SJSA1 (cell line): ENCODE measurements around the gene NACC2. TPM values are rescaled to one million over a fixed set of nuclear protein-coding genes. Genes with fewer than 3 reads are reported as not detected.
A peak's percentile ranks its signal among the peaks of the same experiment; 100 is the strongest.

Experiments
- DNase-seq, 2 experiments: peaks; one replicate each; pipeline ENCODE4 v3.0.0-alpha.2; 2015 to 2020; ENCODE audit warnings: low spot score in 2 of 2, low read depth in 1 of 2
- H3K27ac ChIP-seq: fragments of 250-450 bp; sonication (Bioruptor Pico); 2 replicates; pipeline ENCODE4 v1.5.1; 2020; ENCODE audit warnings: mild to moderate bottlenecking, moderate library complexity
- H3K27me3 ChIP-seq: fragments of 250-450 bp; sonication (Bioruptor Pico); replicated peaks from 2 replicates; pipeline ENCODE4 v1.5.1; 2020; ENCODE audit warnings: mild to moderate bottlenecking, moderate library complexity
- H3K36me3 ChIP-seq: fragments of 250-450 bp; sonication (Bioruptor Pico); 2 replicates; pipeline ENCODE4 v1.5.1; 2020; ENCODE audit warnings: mild to moderate bottlenecking
- H3K4me1 ChIP-seq: fragments of 250-450 bp; sonication (Bioruptor Pico); replicated peaks from 2 replicates; pipeline ENCODE4 v1.6.1; 2021; ENCODE audit warnings: mild to moderate bottlenecking
- H3K4me3 ChIP-seq: fragments of 250-450 bp; sonication (Bioruptor Pico); 2 replicates; pipeline ENCODE4 v1.5.1; 2020; ENCODE audit warnings: mild to moderate bottlenecking
- H3K9me3 ChIP-seq: fragments of 250-450 bp; sonication (Bioruptor Pico); replicated peaks from 2 replicates; pipeline ENCODE4 v1.5.1; 2020; ENCODE audit warnings: mild to moderate bottlenecking
- total RNA-seq: library from RNA; depleted of rRNA; stranded (reverse); fragments of >200 nt; shearing (Covaris generic); gene quantifications from 2 replicates; pipeline ENCODE4 v1.2.3, GENCODE V29; 2014

Gene NACC2
- total RNA-seq, 1 experiment from 2014 or later: 20.2 TPM

DNA sequence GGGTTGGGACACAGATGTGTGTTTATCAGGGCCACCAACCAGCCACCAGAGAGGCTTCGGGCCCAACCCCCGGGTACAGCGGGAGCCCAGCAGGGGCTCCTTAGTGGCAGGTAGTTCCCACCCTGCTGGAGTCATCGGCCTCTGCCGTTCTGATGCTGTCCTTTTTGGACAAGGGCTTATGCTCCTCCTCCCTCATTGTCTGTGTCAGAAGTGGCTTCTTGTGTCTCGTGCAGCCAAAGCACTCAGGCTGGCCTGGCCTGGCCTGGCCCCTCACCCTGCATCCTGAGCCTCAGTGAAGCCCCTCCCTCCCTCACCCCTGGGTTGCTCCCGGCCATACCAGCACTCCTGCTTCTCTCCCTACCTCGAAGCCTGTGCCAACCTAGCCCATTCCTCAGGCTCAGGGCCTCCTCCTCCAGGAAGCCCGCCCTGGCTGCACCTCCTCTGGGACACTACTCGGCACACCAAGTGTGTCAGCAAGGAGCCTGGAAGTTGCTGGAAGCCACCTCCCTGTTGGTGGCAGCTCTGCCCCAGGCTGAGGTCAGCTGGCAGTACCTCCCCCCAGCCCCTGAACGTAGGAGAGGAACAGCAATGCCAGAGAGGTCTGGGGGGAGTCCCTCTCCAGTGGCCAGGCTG lies 129.8 kb downstream of the NACC2 start:
- H3K4me1 ChIP-seq: peaks cover 4% of the 10 kb centered on the region
- H3K9me3 ChIP-seq: 0 out of 2 replicates have a peak, but pooled peaks cover 3% of the 10 kb centered on the region
- DNase-seq: no peak
- no peaks in the 10 kb centered on the region for H3K27me3 ChIP-seq
- no peak overlapping the region for H3K4me3 ChIP-seq
- peaks cover 6% of the 10 kb centered on the region; the same call in 1 of the 2 replicates for H3K36me3 ChIP-seq
- H3K27ac ChIP-seq: no peak overlapping the region

GRCh38 chr9:135963938-135964337 lies 131.2 kb downstream of the NACC2 start:
- no peak overlapping the region for H3K27ac ChIP-seq
- DNase-seq: no peak
- peaks cover 13% of the 10 kb centered on the region for H3K4me1 ChIP-seq
- peaks cover 6% of the 10 kb centered on the region; the same call in 1 of the 2 replicates for H3K36me3 ChIP-seq
- 0 out of 2 replicates have a peak, but pooled peaks cover 3% of the 10 kb centered on the region for H3K9me3 ChIP-seq
- H3K27me3 ChIP-seq: no peaks in the 10 kb centered on the region
- no peak overlapping the region for H3K4me3 ChIP-seq

DNA sequence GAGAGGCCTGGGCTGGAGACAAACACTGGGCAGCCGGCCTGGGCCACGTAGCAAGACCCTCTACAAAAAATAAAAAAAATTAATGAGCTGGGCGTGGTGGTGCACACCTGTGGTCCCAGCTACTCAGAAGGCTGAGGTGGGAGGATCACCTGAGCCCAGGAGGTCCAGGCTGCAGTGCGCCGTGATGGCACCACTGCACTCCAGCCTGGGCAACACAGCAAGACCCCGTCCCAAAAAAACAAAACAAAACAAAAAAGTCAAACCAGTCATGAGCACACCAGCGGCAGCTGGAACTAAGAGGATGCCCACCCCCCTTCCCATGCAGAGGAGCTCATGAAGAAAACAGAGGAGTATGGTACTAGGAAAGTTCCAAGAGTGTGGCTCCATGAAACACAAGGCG lies 131.8 kb downstream of the NACC2 start:
- DNase-seq: no peak

DNA sequence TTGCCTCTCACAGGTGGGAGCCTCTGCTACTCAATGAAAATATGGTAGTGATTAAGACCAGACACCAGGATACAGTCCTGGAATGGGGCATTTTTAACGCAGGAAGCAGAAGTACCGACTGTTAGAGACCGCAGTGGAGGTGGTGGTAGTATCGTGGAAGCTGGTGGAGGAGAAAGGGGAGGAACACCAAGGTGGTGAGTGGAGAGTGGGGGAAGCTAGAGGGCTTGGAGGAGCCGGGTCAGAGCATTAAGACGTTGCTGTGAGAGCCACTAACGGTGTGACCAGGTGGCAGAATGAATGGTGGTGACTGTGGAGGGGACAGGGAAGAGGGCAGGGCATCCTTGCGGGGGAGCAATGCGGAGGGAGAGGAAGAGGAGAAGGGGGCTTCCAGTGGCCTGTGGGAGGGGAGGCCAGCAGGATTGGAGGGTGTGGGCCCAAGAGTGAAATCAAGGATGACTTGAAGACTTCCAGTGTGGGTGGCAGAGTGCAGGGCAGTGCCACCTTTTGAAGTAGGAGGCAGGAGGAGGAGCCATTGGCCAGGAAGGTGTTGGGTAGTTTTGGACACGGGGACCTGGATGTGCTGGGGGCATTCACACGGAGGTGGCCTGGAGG lies 132.3 kb downstream of the NACC2 start:
- DNase-seq: no peak

More for the DNA sequence above, 131.8 kb downstream of the NACC2 start:
- H3K4me1 ChIP-seq: peaks cover 13% of the 10 kb centered on the region
- 0 out of 2 replicates have a peak, but pooled peaks cover 3% of the 10 kb centered on the region for H3K9me3 ChIP-seq
- peaks cover 6% of the 10 kb centered on the region; the same call in 1 of the 2 replicates for H3K36me3 ChIP-seq
- H3K4me3 ChIP-seq: no peak overlapping the region
- H3K27ac ChIP-seq: no peak overlapping the region
- H3K27me3 ChIP-seq: no peaks in the 10 kb centered on the region

GRCh38 chr9:135961811-135962695 lies 133.0 kb downstream of the NACC2 start:
- no peak for DNase-seq
- H3K27me3 ChIP-seq: no peaks in the 10 kb centered on the region
- no peak overlapping the region for H3K27ac ChIP-seq
- H3K36me3 ChIP-seq: peaks cover 6% of the 10 kb centered on the region; the same call in 1 of the 2 replicates
- H3K4me3 ChIP-seq: no peak overlapping the region
- peaks cover 13% of the 10 kb centered on the region for H3K4me1 ChIP-seq
- 0 out of 2 replicates have a peak, but pooled peaks cover 3% of the 10 kb centered on the region for H3K9me3 ChIP-seq

More for the DNA sequence above, 132.3 kb downstream of the NACC2 start:
- no peaks in the 10 kb centered on the region for H3K27me3 ChIP-seq
- H3K9me3 ChIP-seq: 0 out of 2 replicates have a peak, but pooled peaks cover 3% of the 10 kb centered on the region
- no peak overlapping the region for H3K4me3 ChIP-seq
- H3K36me3 ChIP-seq: peaks cover 6% of the 10 kb centered on the region; the same call in 1 of the 2 replicates
- H3K4me1 ChIP-seq: peaks cover 13% of the 10 kb centered on the region
- H3K27ac ChIP-seq: no peak overlapping the region

- peaks cover 13% of the 10 kb centered on the region for H3K4me1 ChIP-seq
- no peaks in the 10 kb centered on the region for H3K27me3 ChIP-seq
- peaks cover 6% of the 10 kb centered on the region; the same call in 1 of the 2 replicates for H3K36me3 ChIP-seq
- 0 out of 2 replicates have a peak, but pooled peaks cover 3% of the 10 kb centered on the region for H3K9me3 ChIP-seq
- H3K4me3 ChIP-seq: peak within 1 kb of the TSS; percentile 93
- peak within 1 kb of the TSS; percentile 12; the same call in 1 of the 2 replicates for H3K27ac ChIP-seq
- peak; percentile 87 to 93 for DNase-seq
These were observed 133.8 kb downstream of the NACC2 start, which contains the start of gene UBAC1 for GRCh38 chr9:135961277-135961715. Gene UBAC1 (minus strand): TSS chr9:135961373. CDS start chr9:135961162, 211 bp downstream.

GRCh38 chr9:135960411-135961276 lies 134.4 kb downstream of the NACC2 start:
- Histone ChIP-seq H3K4me3 (peak overlapping the region; percentile 93), H3K27me3 (no peaks in the 10 kb centered on the region), H3K9me3 (0 out of 2 replicates have a peak, but pooled peaks cover 3% of the 10 kb centered on the region), H3K4me1 (peaks cover 13% of the 10 kb centered on the region), H3K36me3 (peaks cover 6% of the 10 kb centered on the region; the same call in 1 of the 2 replicates), H3K27ac (peak overlapping the region; percentile 12; the same call in 1 of the 2 replicates)
- peak in 1 of 2 experiments; percentile 27 for DNase-seq

GRCh38 chr9:135959814-135960213 lies 135.3 kb downstream of the NACC2 start:
- Histone ChIP-seq H3K9me3 (0 out of 2 replicates have a peak, but pooled peaks cover 3% of the 10 kb centered on the region), H3K36me3 (peaks cover 7% of the 10 kb centered on the region; the same call in 1 of the 2 replicates), H3K27me3 (no peaks in the 10 kb centered on the region), H3K27ac (no peak overlapping the region), H3K4me1 (peaks cover 13% of the 10 kb centered on the region), H3K4me3 (peak overlapping the region; percentile 93)
- DNase-seq: no peak

- H3K27ac ChIP-seq: no peak overlapping the region
- no peak for DNase-seq
- H3K9me3 ChIP-seq: 0 out of 2 replicates have a peak, but pooled peaks cover 3% of the 10 kb centered on the region
- peaks cover 17% of the 10 kb centered on the region for H3K36me3 ChIP-seq
- H3K4me1 ChIP-seq: peaks cover 13% of the 10 kb centered on the region
- no peak overlapping the region for H3K4me3 ChIP-seq
- no peaks in the 10 kb centered on the region for H3K27me3 ChIP-seq
These were observed 136.6 kb downstream of the NACC2 start for GRCh38 chr9:135958485-135958884.

DNA sequence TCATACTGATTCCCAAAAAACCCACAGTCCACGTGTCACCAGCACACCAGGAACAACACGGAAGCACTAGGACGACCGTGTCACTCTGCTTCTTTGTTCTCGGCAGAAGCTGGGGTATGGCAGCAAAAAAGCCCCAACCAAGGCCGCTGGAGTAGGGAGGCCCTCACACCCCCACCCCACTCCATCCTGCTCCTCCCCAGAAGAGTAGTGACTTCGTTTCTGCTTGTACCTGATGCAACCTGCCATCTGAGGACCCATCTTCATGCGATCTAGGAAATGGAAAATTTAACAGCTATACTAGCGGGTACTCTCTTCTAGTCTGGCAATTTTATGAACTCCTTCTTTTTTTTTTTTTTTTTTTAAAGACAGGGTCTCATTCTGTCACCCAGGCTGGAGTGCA lies 137.7 kb downstream of the NACC2 start:
- 0 out of 2 replicates have a peak, but pooled peaks cover 3% of the 10 kb centered on the region for H3K9me3 ChIP-seq
- H3K4me1 ChIP-seq: peaks cover 13% of the 10 kb centered on the region
- H3K27ac ChIP-seq: no peak overlapping the region
- no peaks in the 10 kb centered on the region for H3K27me3 ChIP-seq
- H3K36me3 ChIP-seq: peaks cover 23% of the 10 kb centered on the region
- no peak overlapping the region for H3K4me3 ChIP-seq
- no peak for DNase-seq

- Histone ChIP-seq H3K27me3 (no peaks in the 10 kb centered on the region), H3K4me3 (no peak overlapping the region)
These were observed 138.3 kb downstream of the NACC2 start for GRCh38 chr9:135956802-135957174.

More at GRCh38 chr9:135956802-135957174, 138.3 kb downstream of the NACC2 start:
- Histone ChIP-seq H3K27ac (no peak overlapping the region), H3K36me3 (peaks cover 30% of the 10 kb centered on the region), H3K9me3 (0 out of 2 replicates have a peak, but pooled peaks cover 3% of the 10 kb centered on the region), H3K4me1 (peaks cover 13% of the 10 kb centered on the region)
- DNase-seq: no peak
